NB4 (cell line): ENCODE results near the gene CFAP221.

Experiments
- DNase-seq: peaks from one replicate; pipeline ENCODE4 v3.0.0; 2010; ENCODE audit warnings: low read depth
- H3K4me3 ChIP-seq: one replicate; pipeline ENCODE4 v1.5.1; 2011; ENCODE audit warnings: mild to moderate bottlenecking, low read depth, low read length, moderate library complexity
- CTCF ChIP-seq: IDR thresholded peaks from one replicate; pipeline ENCODE4 v1.5.1; 2012; ENCODE audit warnings: low read depth, low read length
- MAX ChIP-seq: IDR thresholded peaks from 2 replicates; pipeline ENCODE4 v1.6.1; 2011; ENCODE audit warnings: low read depth, low read length
- MYC ChIP-seq: IDR thresholded peaks from 2 replicates; pipeline ENCODE4 v1.6.1; 2011; ENCODE audit warnings: low read depth, low read length
- POLR2A ChIP-seq: IDR thresholded peaks from 2 replicates; pipeline ENCODE4 v1.6.1; 2011; ENCODE audit warnings: mild to moderate bottlenecking; ENCODE audit not compliant: insufficient read length; ENCODE audit errors: extremely low read depth

Gene CFAP221

GRCh38 chr2:119625226-119625625, 81.0 kb downstream of the CFAP221 start:
- TF ChIP-seq POLR2A, result no peak
- no peak overlapping the region for H3K4me3 ChIP-seq
- DNase-seq, result no peak

GRCh38 chr2:119629323-119629825, 85.1 kb downstream of the CFAP221 start:
- TF ChIP-seq MYC, result no peak
- TF ChIP-seq POLR2A, result no peak
- TF ChIP-seq MAX, result no peak
- no peak for TF ChIP-seq CTCF
- no peak overlapping the region for H3K4me3 ChIP-seq
- DNase-seq, result no peak

GRCh38 chr2:119630121-119630520, 85.9 kb downstream of the CFAP221 start:
- no peak for DNase-seq
- H3K4me3 ChIP-seq, result no peak overlapping the region
- no peak for TF ChIP-seq CTCF
- TF ChIP-seq POLR2A, result no peak
- no peak for TF ChIP-seq MAX
- no peak for TF ChIP-seq MYC

- DNase-seq, result no peak
- no peak overlapping the region for H3K4me3 ChIP-seq
- no peak for TF ChIP-seq MYC
- TF ChIP-seq MAX, result no peak
- TF ChIP-seq POLR2A, result no peak
- TF ChIP-seq CTCF, result no peak
Observed at GRCh38 chr2:119637371-119637770, 93.1 kb downstream of the CFAP221 start.

GRCh38 chr2:119638246-119638645, 94.0 kb downstream of the CFAP221 start:
- TF ChIP-seq CTCF (no peak), MAX (no peak), POLR2A (no peak)
- no peak overlapping the region for H3K4me3 ChIP-seq

GRCh38 chr2:119638685-119639554, 94.7 kb downstream of the CFAP221 start:
- H3K4me3 ChIP-seq, result no peak overlapping the region
- no peak for TF ChIP-seq MAX
- no peak for TF ChIP-seq MYC
- no peak for TF ChIP-seq POLR2A
- no peak for TF ChIP-seq CTCF
- DNase-seq, result no peak

More at GRCh38 chr2:119638246-119638645, 94.0 kb downstream of the CFAP221 start:
- no peak for DNase-seq
